Measurements from ENCODE around the gene WIPF1.

- TF ChIP-seq CTCF (IDR thresholded peaks at IDR 0.05; ENCODE audit: low read depth, low read length, poor library complexity, severe bottlenecking) (no peak), EZH2phosphoT487 (IDR thresholded peaks at IDR 0.05; ENCODE audit: borderline replicate concordance, low read length) (no peak)
Observed at GRCh38 chr2:174590928-174591648, 6.5 kb downstream of the WIPF1 start.
